Peyer's patch (tissue), 4 donors: ENCODE measurements around the gene BTBD16. TPM values are rescaled to one million over a fixed set of nuclear protein-coding genes. Genes with fewer than 3 reads are reported as not detected.
A peak's percentile ranks its signal among the peaks of the same experiment; 100 is the strongest.

Source experiments
- DNase-seq, 3 donors: peaks; one replicate each; pipeline ENCODE4 v3.0.0-alpha.2; 2017 to 2019
- H3K27ac ChIP-seq, 4 donors: fragments of 200-600 bp; sonication (generic); one replicate each; pipeline ENCODE4 v1.5.1; 2016 to 2019
- H3K27me3 ChIP-seq, 2 donors: fragments of 200-600 bp; sonication (generic); one replicate each; pipeline ENCODE4 v1.5.1; 2019
- H3K36me3 ChIP-seq, 3 donors: fragments of 200-600 bp; sonication (generic); one replicate each; pipeline ENCODE4 v1.5.1; 2016 to 2019
- H3K4me1 ChIP-seq, 4 donors: fragments of 200-600 bp; sonication (generic); one replicate each; pipeline ENCODE4 v1.5.1; 2016 to 2019
- H3K4me3 ChIP-seq, 4 donors: fragments of 200-600 bp; sonication (generic); 1 replicate in 3 of 4; 2 replicates in 1 of 4; pipeline ENCODE4 v1.5.1; 2016 to 2019; ENCODE audit warnings: mild to moderate bottlenecking in 1 of 4
- H3K9me3 ChIP-seq, 4 donors: fragments of 200-600 bp; sonication (generic); one replicate each; pipeline ENCODE4 v1.5.1; 2016 to 2019; ENCODE audit warnings: mild to moderate bottlenecking in 1 of 4
- POLR2A ChIP-seq, 2 donors: fragments of 450-650 bp; IDR thresholded peaks; one replicate each; pipeline ENCODE4 v1.5.1; 2017; ENCODE audit warnings: antibody characterized with exemption in 2 of 2, mild to moderate bottlenecking in 2 of 2, moderate library complexity in 2 of 2
- total RNA-seq, 4 donors: library from RNA; depleted of rRNA; stranded (reverse); fragments of >200 nt; gene quantifications; one replicate each; pipeline ENCODE4 v1.1.0, GENCODE V29; 2016
- TF ChIP-seq, protein P1 (sequence below), 6 experiments: fragments of 450-650 bp in 4 of 6; fragments of 200-600 bp in 2 of 6; sonication (generic) in 1 of 6; IDR thresholded peaks; one replicate each; pipeline ENCODE4 v1.5.1; 2017 to 2019; ENCODE audit warnings: antibody characterized with exemption in 6 of 6, mild to moderate bottlenecking in 3 of 6, moderate library complexity in 1 of 6

Gene BTBD16
- total RNA-seq, 4 donors from 2014 or later, result not detected

DNA sequence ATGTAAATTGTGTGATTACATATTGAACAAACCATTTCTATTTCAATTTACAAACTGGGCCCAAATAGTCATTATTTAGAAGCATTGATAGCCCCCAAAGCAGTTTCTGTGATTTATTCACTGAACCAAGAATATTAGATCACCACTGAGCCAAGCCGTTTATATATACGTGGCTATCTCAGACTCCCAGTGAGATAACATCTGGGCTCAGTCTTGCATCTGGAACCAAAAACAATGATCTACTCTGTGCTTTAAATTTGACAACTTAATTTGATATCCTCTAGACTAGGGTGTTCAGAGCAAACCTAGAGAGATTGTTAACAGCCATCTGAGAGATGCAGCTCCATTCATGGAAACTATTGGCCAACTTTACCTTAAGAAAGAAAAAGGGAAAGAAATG is 41.4 kb upstream of the BTBD16 start:
- TF ChIP-seq, protein P1, sequence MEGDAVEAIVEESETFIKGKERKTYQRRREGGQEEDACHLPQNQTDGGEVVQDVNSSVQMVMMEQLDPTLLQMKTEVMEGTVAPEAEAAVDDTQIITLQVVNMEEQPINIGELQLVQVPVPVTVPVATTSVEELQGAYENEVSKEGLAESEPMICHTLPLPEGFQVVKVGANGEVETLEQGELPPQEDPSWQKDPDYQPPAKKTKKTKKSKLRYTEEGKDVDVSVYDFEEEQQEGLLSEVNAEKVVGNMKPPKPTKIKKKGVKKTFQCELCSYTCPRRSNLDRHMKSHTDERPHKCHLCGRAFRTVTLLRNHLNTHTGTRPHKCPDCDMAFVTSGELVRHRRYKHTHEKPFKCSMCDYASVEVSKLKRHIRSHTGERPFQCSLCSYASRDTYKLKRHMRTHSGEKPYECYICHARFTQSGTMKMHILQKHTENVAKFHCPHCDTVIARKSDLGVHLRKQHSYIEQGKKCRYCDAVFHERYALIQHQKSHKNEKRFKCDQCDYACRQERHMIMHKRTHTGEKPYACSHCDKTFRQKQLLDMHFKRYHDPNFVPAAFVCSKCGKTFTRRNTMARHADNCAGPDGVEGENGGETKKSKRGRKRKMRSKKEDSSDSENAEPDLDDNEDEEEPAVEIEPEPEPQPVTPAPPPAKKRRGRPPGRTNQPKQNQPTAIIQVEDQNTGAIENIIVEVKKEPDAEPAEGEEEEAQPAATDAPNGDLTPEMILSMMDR (IDR thresholded peaks at IDR 0.05), result no peak
- no peak for TF ChIP-seq POLR2A (IDR thresholded peaks at IDR 0.05)
- H3K36me3 ChIP-seq, result peaks cover 0 to 75% (median 0%) of the 10 kb centered on the region in 3 donors
- no peaks in the 10 kb centered on the region for H3K4me1 ChIP-seq
- no peak overlapping the region for H3K4me3 ChIP-seq
- no peaks in the 10 kb centered on the region for H3K9me3 ChIP-seq
- H3K27ac ChIP-seq, result no peak overlapping the region
- DNase-seq, result no peak
- no peaks in the 10 kb centered on the region for H3K27me3 ChIP-seq

DNA sequence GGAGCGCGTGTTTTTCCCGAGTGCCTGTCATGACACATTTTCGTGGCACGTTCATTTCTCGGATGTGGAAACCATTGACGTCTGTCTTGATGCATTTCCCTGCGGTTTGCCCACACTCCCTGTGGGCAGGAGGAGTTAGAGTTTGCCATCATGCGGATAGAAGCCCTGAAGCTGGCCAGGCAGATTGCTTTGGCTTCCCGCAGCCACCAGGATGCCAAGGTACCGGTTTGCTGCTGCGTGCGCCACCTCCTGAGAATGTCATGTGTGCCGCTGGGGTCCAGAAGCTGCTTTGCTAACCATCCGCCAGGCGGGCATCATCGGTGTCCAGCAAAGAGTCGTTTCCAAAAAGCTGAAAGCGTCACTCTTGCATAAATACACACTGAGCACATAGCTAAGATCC is 40.9 kb upstream of the BTBD16 start:
- peak in 1 of 3 donors; percentile 44 for DNase-seq
- Histone ChIP-seq H3K27ac (no peak overlapping the region), H3K9me3 (no peaks in the 10 kb centered on the region), H3K27me3 (no peaks in the 10 kb centered on the region), H3K36me3 (peaks cover 0 to 70% (median 0%) of the 10 kb centered on the region in 3 donors), H3K4me1 (no peaks in the 10 kb centered on the region), H3K4me3 (no peak overlapping the region)
- no peak for TF ChIP-seq POLR2A (IDR thresholded peaks at IDR 0.05)
- TF ChIP-seq, protein P1 (IDR thresholded peaks at IDR 0.05), result no peak

DNA sequence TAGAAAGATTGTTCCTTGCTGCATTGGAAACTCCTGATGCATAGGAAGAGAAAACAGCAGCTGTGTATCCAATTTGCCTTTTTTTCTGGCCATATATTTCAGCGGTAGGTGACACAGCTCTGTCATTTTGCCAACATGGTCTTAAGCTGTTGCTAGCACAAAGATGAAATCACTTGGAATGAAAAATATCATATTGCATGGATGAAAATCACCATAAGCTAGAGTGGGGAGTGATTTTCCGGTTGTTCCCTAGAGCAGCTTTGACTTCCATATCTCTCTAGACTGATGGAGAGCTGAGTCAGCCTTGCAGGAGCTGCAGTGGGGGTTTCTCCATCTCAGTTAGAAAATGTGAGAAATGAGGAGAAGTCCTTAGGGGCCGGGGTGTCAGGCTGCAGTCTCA is 38.3 kb upstream of the BTBD16 start:
- no peaks in the 10 kb centered on the region for H3K9me3 ChIP-seq
- H3K4me1 ChIP-seq, result peaks cover 0 to 3% (median 0%) of the 10 kb centered on the region in 4 donors
- no peak overlapping the region for H3K4me3 ChIP-seq
- no peak for TF ChIP-seq POLR2A (IDR thresholded peaks at IDR 0.05)
- TF ChIP-seq, protein P1 (IDR thresholded peaks at IDR 0.05), result no peak
- no peak for DNase-seq
- no peak overlapping the region for H3K27ac ChIP-seq
- no peaks in the 10 kb centered on the region for H3K27me3 ChIP-seq
- H3K36me3 ChIP-seq, result peaks cover 0 to 59% (median 0%) of the 10 kb centered on the region in 3 donors

DNA sequence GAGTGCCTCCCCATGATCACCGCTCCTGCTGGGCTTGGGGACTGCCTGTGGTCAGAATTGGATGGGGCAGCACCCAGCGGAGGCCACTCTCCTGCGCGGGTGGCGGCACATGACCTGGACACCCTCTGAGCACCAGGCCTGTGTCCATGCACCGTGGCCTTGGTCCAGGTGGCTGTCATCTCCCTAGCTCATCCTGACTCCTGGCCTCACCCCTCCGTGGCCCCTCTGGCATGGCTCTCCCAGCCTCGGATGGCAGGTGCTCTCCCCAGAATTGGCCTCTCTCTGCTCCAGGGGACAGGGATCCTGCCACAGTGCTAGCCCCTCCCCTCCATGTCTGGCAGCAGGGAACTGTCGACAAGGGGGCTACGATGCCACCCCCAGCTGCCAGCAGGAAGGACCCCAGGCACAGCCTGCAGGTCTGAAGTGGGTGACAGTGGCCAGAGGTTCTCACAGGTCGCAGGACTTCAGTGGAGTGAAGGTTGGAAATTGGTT is 37.2 kb upstream of the BTBD16 start:
- Histone ChIP-seq H3K4me1 (peaks cover 0 to 4% (median 0%) of the 10 kb centered on the region in 4 donors), H3K4me3 (no peak overlapping the region), H3K36me3 (peaks cover 0 to 59% (median 0%) of the 10 kb centered on the region in 3 donors), H3K9me3 (no peaks in the 10 kb centered on the region), H3K27me3 (no peaks in the 10 kb centered on the region), H3K27ac (no peak overlapping the region)
- peak in 1 of 3 donors; percentile 27 for DNase-seq
- TF ChIP-seq POLR2A (IDR thresholded peaks at IDR 0.05), result no peak
- TF ChIP-seq, protein P1 (IDR thresholded peaks at IDR 0.05), result no peak

DNA sequence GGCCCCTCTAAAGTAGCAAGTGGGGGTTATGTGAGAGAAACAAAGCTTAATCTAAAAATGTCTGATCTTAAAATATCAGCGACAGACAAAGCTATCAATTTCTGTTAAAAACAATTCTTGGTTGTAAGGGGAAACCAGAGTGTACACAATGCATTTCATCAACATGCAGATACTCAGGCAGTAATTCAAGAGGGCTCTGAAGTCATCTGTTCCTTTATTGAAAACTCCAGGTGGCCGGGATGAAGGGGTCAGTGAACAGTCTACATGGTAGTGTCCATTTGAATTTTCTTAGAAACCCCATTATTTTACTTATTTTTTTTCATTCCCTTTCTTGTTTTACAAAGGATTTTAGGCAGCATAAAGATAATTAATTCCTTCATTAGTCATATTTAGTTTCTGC is 36.7 kb upstream of the BTBD16 start:
- no peak for DNase-seq
- Histone ChIP-seq H3K27ac (no peak overlapping the region), H3K9me3 (no peaks in the 10 kb centered on the region), H3K27me3 (no peaks in the 10 kb centered on the region), H3K4me3 (no peak overlapping the region), H3K36me3 (peaks cover 0 to 57% (median 0%) of the 10 kb centered on the region in 3 donors), H3K4me1 (peaks cover 0 to 4% (median 0%) of the 10 kb centered on the region in 4 donors)
- TF ChIP-seq, protein P1 (IDR thresholded peaks at IDR 0.05), result no peak
- no peak for TF ChIP-seq POLR2A (IDR thresholded peaks at IDR 0.05)
